GM12864 (cell line): ENCODE results near the gene GOLGA8M.
"Not testable (repeated sequence)": the region's sequence is repeated elsewhere in the genome, so short reads cannot be mapped to it uniquely, and the experiment has no call there.

ENCODE experiments used
- DNase-seq: peaks from one replicate; pipeline ENCODE4 v3.0.0-alpha.2; 2011; ENCODE audit warnings: low read depth
- H3K4me3 ChIP-seq: 2 replicates; pipeline ENCODE4 v1.5.1; 2011; ENCODE audit warnings: mild to moderate bottlenecking, low read depth, low read length, control low read depth
- TF ChIP-seq, protein P1 (sequence below): IDR thresholded peaks from 2 replicates; pipeline ENCODE4 v1.5.1; 2011; ENCODE audit warnings: low read depth, mild to moderate bottlenecking, moderate library complexity, low read length, control low read depth, inconsistent platforms; ENCODE audit errors: missing control alignments

GOLGA8M gene

GRCh38 chr15:28712270-28712669, at the start of gene GOLGA8M:
Gene GOLGA8M, minus strand, starts transcription at chr15:28712421. Its CDS starts 98 bp downstream, at chr15:28712323.
- not testable (repeated sequence) for H3K4me3 ChIP-seq, DNase-seq

GRCh38 chr15:28742890-28743289, 30.7 kb upstream of the GOLGA8M start:
- DNase-seq, H3K4me3 ChIP-seq: not testable (repeated sequence)

DNA sequence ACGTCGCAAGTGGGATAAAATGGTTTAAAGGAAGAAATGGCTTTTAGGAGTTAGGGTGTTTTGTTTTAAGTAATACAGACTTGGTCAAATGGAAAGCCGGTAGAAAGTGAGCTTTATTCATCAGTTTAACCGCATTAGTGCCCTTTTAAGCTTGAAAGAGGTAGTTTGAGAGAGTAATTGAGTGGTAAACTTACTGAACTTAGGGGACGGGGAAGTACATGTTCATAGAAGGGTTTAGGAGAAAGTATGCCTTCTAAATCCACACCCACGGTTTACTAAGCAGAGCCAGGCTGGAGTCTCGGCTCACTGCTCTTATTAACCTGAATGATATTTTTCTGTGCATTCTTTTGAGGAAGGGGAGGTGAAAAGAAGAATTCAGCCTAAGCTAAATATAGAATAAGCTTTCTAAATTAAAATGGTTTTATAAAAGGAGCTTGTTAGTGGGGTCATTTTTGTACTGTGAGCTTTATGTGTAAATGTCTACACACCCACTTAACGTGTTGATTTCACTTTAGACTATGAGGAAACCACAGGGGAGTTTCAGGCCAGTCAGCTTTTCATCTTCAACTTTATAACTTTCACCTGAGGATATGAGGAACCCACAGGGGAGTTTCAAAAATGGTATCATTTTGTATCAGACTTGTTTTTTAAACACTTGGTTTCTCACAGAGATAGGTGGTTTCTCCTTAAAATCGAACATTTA, 26.5 kb upstream of the GOLGA8M start:
- peak; percentile 8 for DNase-seq
- H3K4me3 ChIP-seq, result not testable (repeated sequence)

DNA sequence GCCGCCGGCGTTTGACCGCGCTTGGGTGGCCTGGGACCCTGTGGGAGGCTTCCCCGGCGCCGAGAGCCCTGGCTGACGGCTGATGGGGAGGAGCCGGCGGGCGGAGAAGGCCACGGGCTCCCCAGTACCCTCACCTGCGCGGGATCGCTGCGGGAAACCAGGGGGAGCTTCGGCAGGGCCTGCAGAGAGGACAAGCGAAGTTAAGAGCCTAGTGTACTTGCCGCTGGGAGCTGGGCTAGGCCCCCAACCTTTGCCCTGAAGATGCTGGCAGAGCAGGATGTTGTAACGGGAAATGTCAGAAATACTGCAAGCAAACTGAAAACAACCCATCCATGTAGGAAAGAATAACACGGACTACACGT, 26.0 kb upstream of the GOLGA8M start:
- H3K4me3 ChIP-seq, result not testable (repeated sequence)

DNA sequence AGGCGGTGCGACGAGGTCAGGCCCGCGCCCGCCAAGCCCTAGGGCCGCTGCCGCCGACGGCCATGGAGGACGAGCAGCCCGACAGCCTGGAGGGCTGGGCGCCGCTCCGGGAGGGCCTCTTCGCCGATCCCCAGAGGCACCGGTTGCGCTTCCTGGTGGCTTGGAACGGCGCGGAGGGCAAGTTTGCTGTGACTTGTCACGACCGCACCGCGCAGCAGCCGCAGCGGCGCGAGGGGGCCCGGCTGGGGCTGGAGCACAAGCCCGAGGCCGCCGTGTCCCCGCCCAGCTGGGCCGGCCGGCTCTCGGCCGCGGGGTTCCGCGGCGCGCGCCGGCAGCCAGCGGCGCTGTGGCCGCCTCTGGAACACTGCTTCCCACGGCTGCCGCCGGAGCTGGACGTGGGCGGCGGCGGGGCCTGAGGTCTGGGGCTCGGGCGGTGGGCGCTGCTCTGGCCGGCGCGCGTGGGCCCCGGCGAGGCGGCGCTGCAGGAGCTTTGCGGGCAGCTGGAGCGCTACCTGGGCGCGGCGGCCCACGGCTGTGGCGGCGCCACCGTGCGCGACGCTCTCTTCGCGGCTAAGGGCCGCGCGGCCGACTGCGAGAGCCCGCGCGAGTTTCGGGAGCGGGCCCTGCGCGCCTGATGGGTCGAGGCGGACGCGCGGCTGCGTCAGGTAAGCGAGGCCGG, 25.4 kb upstream of the GOLGA8M start:
- not testable (repeated sequence) for DNase-seq, H3K4me3 ChIP-seq

More for the DNA sequence above, 26.0 kb upstream of the GOLGA8M start:
- not testable (repeated sequence) for DNase-seq

- not testable (repeated sequence) for H3K4me3 ChIP-seq
- DNase-seq, result peak; percentile 1
Observed at GRCh38 chr15:28728061-28728460, 15.8 kb upstream of the GOLGA8M start.

DNA sequence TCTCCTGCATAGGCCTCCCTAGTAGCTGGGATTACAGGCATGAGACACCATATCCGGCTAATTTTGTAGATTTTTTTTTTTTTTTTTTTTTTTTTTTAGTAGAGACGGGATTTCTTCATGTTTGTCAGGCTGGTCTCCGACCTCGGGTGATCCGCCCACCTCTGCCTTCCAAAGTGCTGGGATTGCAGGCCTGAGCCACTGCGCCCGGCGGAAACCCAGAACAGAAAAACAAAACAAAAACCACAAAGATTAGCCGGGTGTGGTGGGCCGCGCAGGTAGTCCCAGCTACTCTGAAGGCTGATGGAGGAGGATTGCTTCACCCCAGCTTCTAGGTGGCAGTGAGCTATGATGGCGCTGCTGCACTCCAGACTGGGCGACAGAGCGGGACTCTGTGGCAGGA, 14.8 kb upstream of the GOLGA8M start:
- H3K4me3 ChIP-seq, DNase-seq: not testable (repeated sequence)

DNA sequence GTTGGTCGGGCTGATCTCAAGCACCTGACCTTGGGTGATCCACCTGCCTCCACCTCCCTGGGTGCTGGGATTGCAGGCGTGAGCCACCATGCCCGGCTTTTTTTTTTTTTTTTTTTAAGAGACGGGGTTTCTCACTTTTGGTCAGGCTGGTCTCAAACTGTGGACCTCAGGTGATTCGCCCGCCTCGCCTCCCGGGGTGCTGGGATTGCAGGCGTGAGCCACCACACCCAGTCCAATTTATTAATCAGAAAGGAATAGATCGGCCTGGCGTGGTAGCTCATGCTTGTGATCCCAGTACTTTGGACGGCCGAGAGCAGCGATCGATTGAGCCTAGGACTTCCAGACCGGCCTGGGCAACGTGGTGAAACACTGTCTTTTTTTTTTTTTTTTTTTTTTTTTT, 13.9 kb upstream of the GOLGA8M start:
- no peak overlapping the region for H3K4me3 ChIP-seq
- no peak for DNase-seq
- TF ChIP-seq, protein P1, sequence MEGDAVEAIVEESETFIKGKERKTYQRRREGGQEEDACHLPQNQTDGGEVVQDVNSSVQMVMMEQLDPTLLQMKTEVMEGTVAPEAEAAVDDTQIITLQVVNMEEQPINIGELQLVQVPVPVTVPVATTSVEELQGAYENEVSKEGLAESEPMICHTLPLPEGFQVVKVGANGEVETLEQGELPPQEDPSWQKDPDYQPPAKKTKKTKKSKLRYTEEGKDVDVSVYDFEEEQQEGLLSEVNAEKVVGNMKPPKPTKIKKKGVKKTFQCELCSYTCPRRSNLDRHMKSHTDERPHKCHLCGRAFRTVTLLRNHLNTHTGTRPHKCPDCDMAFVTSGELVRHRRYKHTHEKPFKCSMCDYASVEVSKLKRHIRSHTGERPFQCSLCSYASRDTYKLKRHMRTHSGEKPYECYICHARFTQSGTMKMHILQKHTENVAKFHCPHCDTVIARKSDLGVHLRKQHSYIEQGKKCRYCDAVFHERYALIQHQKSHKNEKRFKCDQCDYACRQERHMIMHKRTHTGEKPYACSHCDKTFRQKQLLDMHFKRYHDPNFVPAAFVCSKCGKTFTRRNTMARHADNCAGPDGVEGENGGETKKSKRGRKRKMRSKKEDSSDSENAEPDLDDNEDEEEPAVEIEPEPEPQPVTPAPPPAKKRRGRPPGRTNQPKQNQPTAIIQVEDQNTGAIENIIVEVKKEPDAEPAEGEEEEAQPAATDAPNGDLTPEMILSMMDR, result no peak

GRCh38 chr15:28725556-28725955, 13.3 kb upstream of the GOLGA8M start:
- no peak for DNase-seq
- TF ChIP-seq, protein P1, result no peak
- H3K4me3 ChIP-seq, result no peak overlapping the region

DNA sequence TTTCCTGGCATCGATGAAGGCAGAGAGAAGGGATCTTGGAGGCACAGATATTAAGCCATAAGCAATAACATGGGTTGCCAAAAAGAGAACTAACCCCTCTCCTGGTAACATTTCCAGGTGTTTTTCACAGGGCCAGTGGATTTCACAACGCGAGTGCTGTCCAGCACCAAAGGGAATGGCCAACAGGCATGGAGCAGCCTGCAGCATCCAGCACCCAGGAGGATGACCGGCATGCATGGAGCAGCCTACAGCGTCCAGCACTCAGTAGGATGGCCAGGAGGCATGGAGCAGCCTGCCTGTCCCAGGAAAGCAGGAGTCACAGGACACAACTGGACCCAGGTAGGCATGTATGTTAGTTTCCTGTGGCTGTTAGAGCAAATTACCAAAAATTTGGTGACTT, 11.8 kb upstream of the GOLGA8M start:
- not testable (repeated sequence) for H3K4me3 ChIP-seq

DNA sequence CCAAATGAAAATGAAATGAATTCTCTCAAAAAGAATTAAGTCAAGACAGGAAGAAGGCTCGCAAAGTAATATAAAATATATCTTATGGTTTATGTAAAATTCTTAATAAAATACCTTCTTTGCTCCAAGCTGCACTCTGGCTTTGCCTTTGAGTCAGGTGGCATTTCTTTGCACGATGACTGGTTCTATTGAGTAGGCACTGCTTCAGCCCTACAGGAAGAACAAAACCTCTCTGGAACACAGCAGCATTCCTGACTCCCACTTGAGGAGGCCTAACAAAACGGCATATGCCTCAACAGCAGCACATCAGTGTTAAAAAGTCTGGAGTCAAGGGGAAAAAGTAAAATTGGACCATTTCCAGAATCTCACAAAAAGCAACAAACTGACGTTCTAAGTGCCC, 7.4 kb upstream of the GOLGA8M start:
- not testable (repeated sequence) for DNase-seq

More for the DNA sequence above, 11.8 kb upstream of the GOLGA8M start:
- not testable (repeated sequence) for DNase-seq

GRCh38 chr15:28718576-28718975, 6.4 kb upstream of the GOLGA8M start:
- DNase-seq, result not testable (repeated sequence)

More for the DNA sequence above, 7.4 kb upstream of the GOLGA8M start:
- H3K4me3 ChIP-seq, result not testable (repeated sequence)

DNA sequence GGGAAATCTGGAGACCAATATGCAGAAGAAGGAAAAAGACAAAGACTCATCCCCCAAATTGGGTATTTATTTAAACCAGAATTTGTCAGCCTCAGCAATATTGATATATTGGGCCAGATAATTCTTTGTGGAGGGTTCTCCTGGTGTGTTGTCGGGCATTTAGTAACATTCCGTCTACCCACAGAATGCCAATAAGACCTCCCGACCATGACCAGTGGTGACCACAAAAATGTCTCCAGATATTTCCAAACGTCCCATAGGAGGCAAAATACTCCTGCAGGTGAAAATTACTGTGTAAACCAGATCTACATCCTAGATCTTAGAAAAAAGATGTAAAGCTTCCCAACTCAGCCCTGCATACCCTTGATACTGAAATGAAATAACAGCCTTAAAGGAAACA, 2.0 kb upstream of the GOLGA8M start:
- H3K4me3 ChIP-seq, DNase-seq: not testable (repeated sequence)

More at GRCh38 chr15:28718576-28718975, 6.4 kb upstream of the GOLGA8M start:
- H3K4me3 ChIP-seq, result not testable (repeated sequence)

DNA sequence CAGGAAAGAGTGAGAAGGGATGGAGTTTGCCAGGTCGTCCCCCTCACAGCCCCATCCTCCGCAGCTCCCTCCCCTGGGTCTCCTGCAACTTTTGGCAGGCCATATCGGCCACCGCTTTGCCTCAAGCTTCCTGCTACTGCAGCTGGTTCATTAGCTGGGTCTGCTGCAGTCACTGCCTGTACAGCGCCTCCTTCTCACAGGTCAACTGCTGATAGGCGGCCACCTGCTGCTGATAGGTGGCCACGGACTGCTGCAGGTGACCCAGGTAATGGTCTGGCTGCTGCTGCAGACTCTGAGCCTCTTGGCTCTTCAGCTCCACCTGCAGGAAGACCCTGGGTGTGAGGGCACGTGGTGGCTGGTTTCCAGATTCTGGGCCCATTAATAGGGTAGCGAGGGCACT, 8.3 kb downstream of the GOLGA8M start:
- DNase-seq, H3K4me3 ChIP-seq: not testable (repeated sequence)

GRCh38 chr15:28702427-28702826, 9.8 kb downstream of the GOLGA8M start:
- DNase-seq, H3K4me3 ChIP-seq: not testable (repeated sequence)

DNA sequence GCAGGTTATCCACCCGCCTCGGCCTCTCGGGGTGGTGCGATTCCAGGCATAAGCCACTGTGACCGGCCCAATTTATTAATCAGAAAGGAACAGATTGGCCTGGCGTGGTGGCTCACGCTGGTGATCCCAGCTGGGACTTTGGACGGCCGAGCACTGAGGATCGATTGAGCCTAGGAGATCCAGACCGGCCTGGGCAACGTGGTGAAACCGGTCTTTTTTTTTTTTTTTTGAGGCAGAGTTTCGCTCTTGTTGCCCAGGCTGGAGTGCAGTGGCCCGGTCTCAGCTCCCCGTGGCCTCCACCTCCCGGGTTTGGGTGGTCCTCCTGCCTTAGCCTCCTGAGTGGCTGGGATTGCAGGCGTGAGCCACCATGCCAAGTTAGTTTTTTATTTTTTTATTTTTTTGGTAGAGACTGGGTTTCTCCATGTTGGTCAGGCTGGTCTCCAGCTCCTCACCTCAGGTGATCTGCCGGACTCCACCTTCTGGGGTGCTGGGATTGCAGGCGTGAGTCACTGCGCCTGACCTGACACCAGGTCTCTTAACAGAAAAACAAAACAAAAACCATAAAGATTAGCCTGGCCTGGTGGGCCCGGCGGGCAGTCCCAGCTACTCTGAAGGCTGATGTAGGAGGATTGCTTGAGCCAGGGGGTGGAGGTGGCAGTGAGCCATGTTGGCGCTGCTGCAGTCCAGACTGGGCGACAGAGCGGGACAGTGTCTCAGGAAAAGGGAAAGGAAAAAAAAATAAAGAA, 18.0 kb downstream of the GOLGA8M start:
- H3K4me3 ChIP-seq, DNase-seq: not testable (repeated sequence)

DNA sequence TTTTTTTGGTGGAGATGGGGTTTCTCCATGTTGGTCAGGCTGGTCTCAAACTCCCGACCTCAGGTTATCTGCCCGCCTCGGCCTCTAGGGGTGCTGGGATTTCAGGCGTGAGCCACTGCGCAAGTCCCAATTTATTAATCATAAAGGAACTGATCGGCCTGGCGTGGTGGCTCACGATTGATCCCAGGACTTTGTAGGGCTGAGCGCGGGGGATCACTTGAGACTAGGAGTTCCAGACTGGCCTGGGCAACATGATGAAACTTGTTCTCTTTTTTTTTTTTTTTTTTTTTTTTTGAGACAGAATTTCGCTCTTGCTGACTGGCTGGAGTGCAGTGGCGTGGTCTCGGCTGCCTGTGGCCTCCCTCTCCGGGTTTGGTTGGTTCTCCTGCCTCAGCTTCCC, 19.2 kb downstream of the GOLGA8M start:
- H3K4me3 ChIP-seq, DNase-seq: not testable (repeated sequence)
